Fibroblast of skin of abdomen (primary cell): ENCODE measurements around the gene EXOC4.

Source experiments
- DNase-seq: peaks from one replicate; pipeline ENCODE4 v3.0.0-alpha.2; 2013

EXOC4 gene

GRCh38 chr7:133678137-133678814 is 425.4 kb downstream of the EXOC4 start:
- DNase-seq: no peak

GRCh38 chr7:133679977-133680376 is 427.1 kb downstream of the EXOC4 start:
- no peak for DNase-seq

GRCh38 chr7:133681529-133681928 is 428.7 kb downstream of the EXOC4 start:
- DNase-seq: no peak

GRCh38 chr7:133682364-133683181 is 429.7 kb downstream of the EXOC4 start:
- no peak for DNase-seq

GRCh38 chr7:133683182-133683454 is 430.2 kb downstream of the EXOC4 start:
- no peak for DNase-seq

- DNase-seq: peak; percentile 86
Measured at GRCh38 chr7:133688483-133689239, 435.8 kb downstream of the EXOC4 start.

- DNase-seq: no peak
Measured at GRCh38 chr7:133690740-133691139, 437.9 kb downstream of the EXOC4 start.

GRCh38 chr7:133691727-133692610 is 439.1 kb downstream of the EXOC4 start:
- peak; percentile 50 for DNase-seq

GRCh38 chr7:133693281-133693680 is 440.4 kb downstream of the EXOC4 start:
- DNase-seq: no peak

GRCh38 chr7:133696056-133696455 is 443.2 kb downstream of the EXOC4 start:
- DNase-seq: no peak

- no peak for DNase-seq
Measured at GRCh38 chr7:133697585-133697984, 444.7 kb downstream of the EXOC4 start.

GRCh38 chr7:133698127-133698526 is 445.2 kb downstream of the EXOC4 start:
- DNase-seq: peak; percentile 23

- DNase-seq: peak; percentile 53
Measured at GRCh38 chr7:133699386-133699785, 446.5 kb downstream of the EXOC4 start.

GRCh38 chr7:133702078-133702477 is 449.2 kb downstream of the EXOC4 start:
- DNase-seq: no peak

GRCh38 chr7:133702960-133703359 is 450.1 kb downstream of the EXOC4 start:
- no peak for DNase-seq

- peak; percentile 78 for DNase-seq
Measured at GRCh38 chr7:133703547-133703946, 450.7 kb downstream of the EXOC4 start.

GRCh38 chr7:133704453-133704852 is 451.6 kb downstream of the EXOC4 start:
- DNase-seq: no peak

GRCh38 chr7:133705596-133705995 is 452.7 kb downstream of the EXOC4 start:
- DNase-seq: peak; percentile 52

- DNase-seq: no peak
Measured at GRCh38 chr7:133706016-133706415, 453.1 kb downstream of the EXOC4 start.

- DNase-seq: peak; percentile 21
Measured at GRCh38 chr7:133709036-133709880, 456.4 kb downstream of the EXOC4 start.

- no peak for DNase-seq
Measured at GRCh38 chr7:133712544-133712943, 459.7 kb downstream of the EXOC4 start.

GRCh38 chr7:133714654-133715053 is 461.8 kb downstream of the EXOC4 start:
- no peak for DNase-seq
